ACC112 (cell line): Measurements from ENCODE around the gene FYB1.
"Not testable (repeated sequence)": the region's sequence is repeated elsewhere in the genome, so short reads cannot be mapped to it uniquely, and the experiment has no call there.

Experiments
- H2AFZ ChIP-seq: fragments of 200-600 bp; sonication (generic); one replicate; pipeline ENCODE4 v1.6.0; 2017; ENCODE audit warnings: antibody characterized with exemption, low read length; ENCODE audit not compliant: unreplicated experiment
- H3K27ac ChIP-seq: fragments of 200-600 bp; sonication (generic); 2 replicates; pipeline ENCODE4 v1.5.1; 2014; ENCODE audit warnings: low read depth, mild to moderate bottlenecking, antibody characterized with exemption, low read length, moderate library complexity
- H3K27me3 ChIP-seq: fragments of 200-600 bp; sonication (generic); 2 replicates; pipeline ENCODE4 v1.6.1; 2014; ENCODE audit warnings: mild to moderate bottlenecking, antibody characterized with exemption, low read length, moderate library complexity, mixed read lengths; ENCODE audit not compliant: insufficient read depth
- H3K36me3 ChIP-seq: fragments of 200-600 bp; sonication (generic); 2 replicates; pipeline ENCODE4 v1.6.1; 2016; ENCODE audit warnings: mild to moderate bottlenecking, antibody characterized with exemption, low read length, moderate library complexity, mixed read lengths; ENCODE audit not compliant: insufficient read depth
- H3K4me1 ChIP-seq: fragments of 200-600 bp; sonication (generic); one replicate; pipeline ENCODE4 v1.6.1; 2016; ENCODE audit warnings: low read length, mixed read lengths; ENCODE audit not compliant: insufficient read depth, unreplicated experiment, control insufficient read depth
- H3K4me3 ChIP-seq: fragments of 200-600 bp; sonication (generic); 2 replicates; pipeline ENCODE4 v1.5.1; 2014; ENCODE audit warnings: mild to moderate bottlenecking, low read depth, low read length
- H3K79me2 ChIP-seq: fragments of 200-600 bp; sonication (generic); one replicate; pipeline ENCODE4 v1.6.0; 2016; ENCODE audit warnings: low read length; ENCODE audit not compliant: control insufficient read depth, unreplicated experiment, insufficient read depth

The FYB1 gene

DNA sequence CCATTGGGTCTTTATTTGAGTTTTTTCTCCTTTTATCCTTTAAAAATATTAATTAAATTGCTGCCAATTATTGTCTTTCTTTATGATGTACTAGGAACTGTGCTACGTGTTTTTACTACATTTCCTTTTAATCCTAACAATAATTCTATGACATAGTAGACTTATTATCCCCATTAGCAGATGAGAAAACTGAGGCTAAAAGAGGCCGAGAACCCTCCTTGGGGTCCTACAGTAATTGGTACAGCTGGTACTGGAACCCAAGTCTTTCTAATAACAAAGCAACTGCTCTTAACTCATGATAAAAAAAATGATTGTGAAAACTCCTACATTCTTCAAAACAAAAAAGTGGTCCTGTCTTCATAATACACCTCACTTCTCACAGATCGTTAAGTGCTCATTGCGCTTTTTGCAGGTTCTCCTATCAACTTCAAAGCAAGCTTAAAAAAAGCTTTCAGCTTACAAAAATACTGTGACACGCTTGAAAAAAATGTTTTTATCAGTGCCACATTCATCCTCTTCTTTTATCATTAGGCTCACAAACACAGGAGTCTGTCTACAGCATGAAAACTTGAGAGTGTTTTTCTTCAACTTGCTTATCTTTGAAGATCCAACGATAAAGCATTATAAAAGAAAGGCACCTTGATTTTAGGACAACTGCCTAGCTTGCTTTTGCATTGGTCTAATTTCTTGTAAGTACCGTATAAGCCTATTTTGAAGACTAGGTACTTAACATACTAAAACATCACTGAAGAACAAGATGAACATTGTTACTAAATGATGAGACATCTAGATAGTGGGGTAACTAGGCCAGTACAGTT, 32.4 kb downstream of the FYB1 start:
- no peak overlapping the region for H3K4me3 ChIP-seq
- H3K79me2 ChIP-seq, result no peaks in the 10 kb centered on the region
- H2AFZ ChIP-seq, result no peak overlapping the region
- H3K27me3 ChIP-seq, result no peaks in the 10 kb centered on the region; the same call in 1 of the 2 replicates
- H3K36me3 ChIP-seq, result no peaks in the 10 kb centered on the region
- no peaks in the 10 kb centered on the region for H3K4me1 ChIP-seq
- H3K27ac ChIP-seq, result no peak overlapping the region

GRCh38 chr5:39186289-39186688, 33.1 kb downstream of the FYB1 start:
- Histone ChIP-seq H3K79me2 (no peaks in the 10 kb centered on the region), H2AFZ (no peak overlapping the region), H3K4me1 (no peaks in the 10 kb centered on the region), H3K4me3 (no peak overlapping the region), H3K27me3 (no peaks in the 10 kb centered on the region; the same call in 1 of the 2 replicates), H3K36me3 (no peaks in the 10 kb centered on the region), H3K27ac (no peak overlapping the region)

GRCh38 chr5:39185761-39186160, 33.6 kb downstream of the FYB1 start:
- no peaks in the 10 kb centered on the region for H3K27me3 ChIP-seq
- no peak overlapping the region for H3K27ac ChIP-seq
- H3K4me3 ChIP-seq, result no peak overlapping the region
- no peak overlapping the region for H2AFZ ChIP-seq
- no peaks in the 10 kb centered on the region for H3K4me1 ChIP-seq
- H3K79me2 ChIP-seq, result no peaks in the 10 kb centered on the region
- no peaks in the 10 kb centered on the region for H3K36me3 ChIP-seq

DNA sequence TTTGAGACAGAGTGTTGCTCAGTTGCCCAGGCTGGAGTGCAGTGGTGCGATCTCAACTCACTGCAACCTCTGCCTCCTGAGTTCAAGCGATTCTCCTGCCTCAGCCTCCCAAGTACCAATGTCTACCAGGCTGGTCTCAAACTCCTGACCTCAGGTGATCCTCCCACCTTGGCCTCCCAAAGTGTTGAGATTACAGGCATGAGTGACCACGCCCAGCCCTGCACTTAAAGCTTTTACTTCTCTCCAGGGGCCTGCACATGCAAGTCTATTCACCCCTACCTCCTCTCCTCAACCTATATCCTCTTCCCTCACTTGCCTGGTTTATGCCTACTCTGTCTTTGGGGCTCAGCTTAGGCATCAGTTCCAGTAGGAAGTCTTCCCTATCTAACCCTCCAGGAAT, 39.8 kb downstream of the FYB1 start:
- H3K4me3 ChIP-seq, H3K79me2 ChIP-seq, H2AFZ ChIP-seq, H3K27ac ChIP-seq, H3K4me1 ChIP-seq, H3K27me3 ChIP-seq, H3K36me3 ChIP-seq: not testable (repeated sequence)

DNA sequence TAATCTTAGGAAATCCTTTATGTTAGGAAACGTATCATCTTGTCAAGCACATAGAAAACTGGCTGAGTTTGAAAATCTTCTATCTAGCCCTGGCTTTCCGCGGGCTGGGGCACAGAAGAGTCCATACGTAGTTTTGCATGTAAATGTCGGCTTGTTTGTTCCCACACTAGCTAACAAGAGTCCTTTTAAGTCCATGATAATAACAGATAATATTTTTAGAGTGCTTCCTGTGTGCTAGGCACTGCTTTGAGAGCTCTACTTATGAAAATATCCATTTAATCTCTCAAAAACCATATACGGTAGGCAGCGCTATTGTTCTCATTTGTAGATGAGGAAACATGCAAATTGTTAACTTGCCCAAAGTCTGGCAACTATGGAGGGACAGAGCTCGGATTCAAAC, 40.5 kb downstream of the FYB1 start:
- Histone ChIP-seq H2AFZ (no peak overlapping the region), H3K79me2 (no peaks in the 10 kb centered on the region), H3K27ac (no peak overlapping the region)

GRCh38 chr5:39178171-39178570, 41.2 kb downstream of the FYB1 start:
- no peaks in the 10 kb centered on the region for H3K27me3 ChIP-seq
- H2AFZ ChIP-seq, result no peak overlapping the region
- no peaks in the 10 kb centered on the region for H3K79me2 ChIP-seq
- H3K4me1 ChIP-seq, result peaks cover 4% of the 10 kb centered on the region
- no peaks in the 10 kb centered on the region for H3K36me3 ChIP-seq
- H3K4me3 ChIP-seq, result no peak overlapping the region
- H3K27ac ChIP-seq, result no peak overlapping the region

More for the DNA sequence above, 40.5 kb downstream of the FYB1 start:
- Histone ChIP-seq H3K4me1 (peaks cover 4% of the 10 kb centered on the region), H3K36me3 (no peaks in the 10 kb centered on the region), H3K4me3 (no peak overlapping the region), H3K27me3 (no peaks in the 10 kb centered on the region)

DNA sequence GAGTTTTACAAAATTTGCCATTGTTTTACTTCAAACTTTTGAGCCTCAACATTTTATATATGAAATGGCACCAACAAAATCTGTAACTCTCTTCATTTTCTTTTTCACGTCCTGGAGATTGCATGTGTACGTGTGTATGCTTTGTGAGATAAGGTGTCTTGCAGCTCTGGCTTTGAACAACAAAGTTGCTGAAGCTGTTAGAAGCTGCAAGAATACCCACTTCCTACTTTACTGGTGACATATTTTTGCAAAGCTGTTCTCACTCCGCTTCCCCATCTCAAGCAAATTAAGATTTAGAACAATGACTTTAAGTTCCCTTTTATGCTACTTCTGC, 41.8 kb downstream of the FYB1 start:
- no peaks in the 10 kb centered on the region for H3K79me2 ChIP-seq
- no peak overlapping the region for H2AFZ ChIP-seq

GRCh38 chr5:39176759-39177630, 42.4 kb downstream of the FYB1 start:
- Histone ChIP-seq H3K4me3 (no peak overlapping the region), H3K27ac (no peak overlapping the region), H3K4me1 (peaks cover 4% of the 10 kb centered on the region), H2AFZ (no peak overlapping the region), H3K27me3 (no peaks in the 10 kb centered on the region), H3K79me2 (no peaks in the 10 kb centered on the region), H3K36me3 (no peaks in the 10 kb centered on the region)

More for the DNA sequence above, 41.8 kb downstream of the FYB1 start:
- no peak overlapping the region for H3K27ac ChIP-seq
- no peaks in the 10 kb centered on the region for H3K36me3 ChIP-seq
- H3K4me1 ChIP-seq, result peaks cover 4% of the 10 kb centered on the region
- no peak overlapping the region for H3K4me3 ChIP-seq
- H3K27me3 ChIP-seq, result no peaks in the 10 kb centered on the region

- peaks cover 4% of the 10 kb centered on the region for H3K4me1 ChIP-seq
- no peaks in the 10 kb centered on the region for H3K79me2 ChIP-seq
- H3K27me3 ChIP-seq, result no peaks in the 10 kb centered on the region
- no peak overlapping the region for H3K4me3 ChIP-seq
- H2AFZ ChIP-seq, result no peak overlapping the region
- no peaks in the 10 kb centered on the region for H3K36me3 ChIP-seq
- no peak overlapping the region for H3K27ac ChIP-seq
These were observed 43.9 kb downstream of the FYB1 start for GRCh38 chr5:39175273-39175955.

DNA sequence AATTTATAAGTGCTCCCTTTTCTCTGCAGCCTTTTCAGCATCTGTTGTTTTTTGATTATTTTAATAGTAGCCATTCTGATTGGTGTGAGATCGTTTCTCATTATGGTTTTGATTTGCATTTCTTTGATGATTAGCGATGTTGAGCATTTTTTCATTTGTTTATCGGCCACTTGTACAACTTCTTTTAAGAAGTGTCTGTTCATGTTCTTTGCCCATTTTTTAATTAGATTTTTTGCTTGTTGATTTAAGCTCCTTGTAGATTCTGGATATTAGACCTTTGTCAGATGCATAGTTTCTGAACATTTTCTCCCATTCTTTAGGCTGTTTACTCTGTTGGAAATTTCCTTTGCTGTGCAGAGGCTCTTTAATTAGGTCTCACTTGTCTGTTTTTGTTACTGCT, 46.3 kb downstream of the FYB1 start:
- no peaks in the 10 kb centered on the region for H3K79me2 ChIP-seq
- H3K27me3 ChIP-seq, result no peaks in the 10 kb centered on the region
- peaks cover 4% of the 10 kb centered on the region for H3K4me1 ChIP-seq
- H3K27ac ChIP-seq, result no peak overlapping the region
- H2AFZ ChIP-seq, result no peak overlapping the region
- no peaks in the 10 kb centered on the region for H3K36me3 ChIP-seq
- H3K4me3 ChIP-seq, result no peak overlapping the region
